ENCODE data around the gene PRLH. TPM values are rescaled to one million over a fixed set of nuclear protein-coding genes. Genes with fewer than 3 reads are reported as not detected.

PRLH gene
- total and polyA plus RNA-seq, 12 donors: not detected

DNA sequence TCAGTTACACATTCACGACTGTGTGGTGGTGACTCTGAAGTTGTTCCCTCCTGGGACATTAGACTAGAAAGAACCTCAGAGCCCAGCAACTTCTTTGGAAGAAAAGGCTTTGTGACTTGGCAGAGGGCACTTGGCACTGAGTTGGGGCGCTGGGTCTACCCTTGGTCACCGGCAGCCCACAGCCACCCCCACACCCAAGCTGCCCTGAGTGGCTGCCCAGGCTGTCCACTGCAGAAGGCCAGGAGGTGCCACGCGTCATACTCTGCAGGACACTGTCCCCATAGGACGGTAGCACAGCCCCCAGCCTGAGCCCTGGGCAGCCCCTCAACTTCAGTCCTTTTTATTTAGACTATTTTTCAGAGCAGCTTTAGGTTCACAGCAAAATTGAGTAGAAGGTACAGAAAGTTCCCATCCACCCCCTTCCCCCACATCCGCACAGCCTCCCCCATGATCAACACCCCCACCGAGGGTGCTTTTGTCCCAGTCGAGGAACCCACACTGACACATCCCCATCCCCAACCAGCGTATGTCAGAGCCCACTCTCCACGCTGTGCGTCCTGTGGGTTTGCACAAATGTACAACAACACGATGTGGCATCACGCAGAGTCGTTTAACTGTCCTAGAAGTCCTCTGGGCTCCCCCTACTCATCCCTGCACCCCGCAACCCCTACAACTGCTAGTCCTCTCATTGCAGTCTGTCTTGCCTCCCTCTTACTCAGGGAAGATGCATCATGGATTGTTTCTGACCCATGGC is 1.1 kb downstream of the PRLH start:
- no peak for DNase-seq
- H3K4me1 ChIP-seq (replicated peaks in 1 of 2): peaks cover 3 to 5% of the 10 kb centered on the region in 2 donors
- 84 to 90% (median 87%) methylated on average over 16 of the region's 16 CpGs for WGBS, 4 donors
- intact Hi-C loops (cut with DNase I): no loop called here
- H3K4me3 ChIP-seq: no peak overlapping the region
- no peaks in the 10 kb centered on the region for H3K27me3 ChIP-seq
- H3K9me3 ChIP-seq (replicated peaks in 1 of 3): no peaks in the 10 kb centered on the region
- H3K27ac ChIP-seq: no peak overlapping the region
- H3K36me3 ChIP-seq (replicated peaks in 1 of 2): no peaks in the 10 kb centered on the region
- TF ChIP-seq, protein P1, sequence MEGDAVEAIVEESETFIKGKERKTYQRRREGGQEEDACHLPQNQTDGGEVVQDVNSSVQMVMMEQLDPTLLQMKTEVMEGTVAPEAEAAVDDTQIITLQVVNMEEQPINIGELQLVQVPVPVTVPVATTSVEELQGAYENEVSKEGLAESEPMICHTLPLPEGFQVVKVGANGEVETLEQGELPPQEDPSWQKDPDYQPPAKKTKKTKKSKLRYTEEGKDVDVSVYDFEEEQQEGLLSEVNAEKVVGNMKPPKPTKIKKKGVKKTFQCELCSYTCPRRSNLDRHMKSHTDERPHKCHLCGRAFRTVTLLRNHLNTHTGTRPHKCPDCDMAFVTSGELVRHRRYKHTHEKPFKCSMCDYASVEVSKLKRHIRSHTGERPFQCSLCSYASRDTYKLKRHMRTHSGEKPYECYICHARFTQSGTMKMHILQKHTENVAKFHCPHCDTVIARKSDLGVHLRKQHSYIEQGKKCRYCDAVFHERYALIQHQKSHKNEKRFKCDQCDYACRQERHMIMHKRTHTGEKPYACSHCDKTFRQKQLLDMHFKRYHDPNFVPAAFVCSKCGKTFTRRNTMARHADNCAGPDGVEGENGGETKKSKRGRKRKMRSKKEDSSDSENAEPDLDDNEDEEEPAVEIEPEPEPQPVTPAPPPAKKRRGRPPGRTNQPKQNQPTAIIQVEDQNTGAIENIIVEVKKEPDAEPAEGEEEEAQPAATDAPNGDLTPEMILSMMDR (IDR thresholded peaks at IDR 0.05): no peak
- no peak for TF ChIP-seq POLR2A (IDR thresholded peaks at IDR 0.05)

DNA sequence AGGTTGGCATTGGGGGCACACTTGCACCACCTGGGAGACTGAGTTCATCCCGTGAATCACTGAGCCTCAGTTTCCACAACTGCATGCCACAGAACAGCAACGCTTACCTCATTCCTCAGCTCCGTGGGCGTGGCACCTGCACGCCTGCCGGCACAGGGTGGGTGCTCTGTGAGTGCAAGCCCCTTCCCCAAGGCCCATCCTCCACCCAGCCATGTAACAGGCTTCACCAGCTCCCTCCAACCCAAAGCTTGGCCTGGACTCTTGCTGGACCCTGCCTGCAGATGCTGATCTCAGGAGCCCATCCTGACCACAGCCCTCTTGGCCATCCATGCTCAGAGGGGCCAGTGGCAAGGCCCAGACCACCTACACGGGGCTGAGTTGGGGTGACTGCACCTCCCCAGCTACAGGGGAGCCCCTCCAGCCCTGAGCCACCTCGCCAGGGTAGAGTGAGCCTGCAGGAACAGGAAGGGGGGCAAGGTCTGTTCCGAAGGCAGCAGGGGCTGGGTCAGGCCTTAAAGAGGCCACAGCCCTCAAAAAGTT is 1.8 kb downstream of the PRLH start:
- Histone ChIP-seq H3K27me3 (no peaks in the 10 kb centered on the region), H3K9me3 (replicated peaks in 1 of 3) (no peaks in the 10 kb centered on the region), H3K36me3 (replicated peaks in 1 of 2) (no peaks in the 10 kb centered on the region), H3K4me1 (replicated peaks in 1 of 2) (peaks cover 4 to 5% of the 10 kb centered on the region in 2 donors), H3K27ac (no peak overlapping the region), H3K4me3 (no peak overlapping the region)
- WGBS, 4 donors: 61 to 84% (median 79%) methylated on average over 3 to 9 of the region's 9 CpGs
- TF ChIP-seq, protein P1 (IDR thresholded peaks at IDR 0.05): no peak
- no peak for TF ChIP-seq POLR2A (IDR thresholded peaks at IDR 0.05)
- DNase-seq: no peak
- intact Hi-C loops (cut with DNase I): no loop called here

DNA sequence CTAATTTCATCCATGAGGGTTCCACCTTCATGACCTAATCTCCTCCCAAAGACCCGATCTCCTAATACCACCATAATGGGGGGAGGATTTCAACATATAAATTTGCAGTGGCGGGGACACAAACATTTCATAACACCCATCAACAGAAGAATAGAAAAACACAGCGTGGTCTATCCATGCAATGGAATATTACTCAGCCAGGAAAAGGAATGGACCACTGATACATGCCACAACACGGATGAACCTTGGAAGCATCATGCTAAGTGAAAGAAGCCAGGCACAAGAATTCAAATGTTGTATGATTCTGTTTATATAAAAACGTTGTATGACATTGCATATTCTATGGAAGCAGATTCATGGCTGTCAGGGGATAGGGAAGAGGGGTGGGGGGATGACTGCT is 2.7 kb downstream of the PRLH start:
- intact Hi-C loops (cut with DNase I): no loop called here
- peaks cover 4 to 5% of the 10 kb centered on the region in 2 donors for H3K4me1 ChIP-seq (replicated peaks in 1 of 2)
- no peaks in the 10 kb centered on the region for H3K9me3 ChIP-seq (replicated peaks in 1 of 3)
- DNase-seq: no peak
- no peak for TF ChIP-seq POLR2A (IDR thresholded peaks at IDR 0.05)
- TF ChIP-seq, protein P1 (IDR thresholded peaks at IDR 0.05): no peak
- whole genome bisulfite sequencing, 4 donors: 86 to 88% (median 87%) methylated on average over 5 of the region's 5 CpGs
- no peak overlapping the region for H3K4me3 ChIP-seq
- H3K36me3 ChIP-seq (replicated peaks in 1 of 2): no peaks in the 10 kb centered on the region
- no peaks in the 10 kb centered on the region for H3K27me3 ChIP-seq
- H3K27ac ChIP-seq: no peak overlapping the region

DNA sequence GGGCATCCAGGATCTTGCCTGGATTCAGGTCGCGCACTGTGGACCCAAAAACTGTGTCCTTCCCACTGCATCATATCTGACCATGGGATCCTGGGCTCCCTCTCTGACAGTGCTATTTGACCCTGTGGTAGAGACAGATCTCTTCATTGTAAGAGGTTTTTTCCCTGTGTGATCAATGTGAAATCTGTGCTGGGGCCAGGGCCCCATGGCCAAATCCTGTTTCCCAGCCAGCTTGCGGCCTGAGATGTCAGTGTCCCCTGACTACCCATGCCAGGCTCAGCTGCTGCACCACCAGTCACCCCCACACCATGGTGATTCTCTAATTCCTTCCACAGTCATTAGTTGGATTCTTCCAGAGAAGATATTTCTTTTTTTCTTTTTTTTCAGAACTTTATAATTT is 3.5 kb downstream of the PRLH start:
- DNase-seq: no peak
- intact Hi-C loops (cut with DNase I): loop anchor here in 1 of 2 donors (5.0 to 10.0 kb wide), 2 partner anchors 58 to 455 kb away; no protein-coding TSS in a partner anchor
- H3K36me3 ChIP-seq (replicated peaks in 1 of 2): no peaks in the 10 kb centered on the region
- no peak overlapping the region for H3K27ac ChIP-seq
- H3K4me1 ChIP-seq (replicated peaks in 1 of 2): peaks cover 4 to 5% of the 10 kb centered on the region in 2 donors
- no peaks in the 10 kb centered on the region for H3K9me3 ChIP-seq (replicated peaks in 1 of 3)
- TF ChIP-seq POLR2A (IDR thresholded peaks at IDR 0.05): no peak
- TF ChIP-seq, protein P1 (IDR thresholded peaks at IDR 0.05): no peak
- no peak overlapping the region for H3K4me3 ChIP-seq
- no peaks in the 10 kb centered on the region for H3K27me3 ChIP-seq
- WGBS, 4 donors: 92 to 98% (median 94%) methylated on average over 3 of the region's 3 CpGs
